ENCODE measurements around the gene GPS1.

DNA sequence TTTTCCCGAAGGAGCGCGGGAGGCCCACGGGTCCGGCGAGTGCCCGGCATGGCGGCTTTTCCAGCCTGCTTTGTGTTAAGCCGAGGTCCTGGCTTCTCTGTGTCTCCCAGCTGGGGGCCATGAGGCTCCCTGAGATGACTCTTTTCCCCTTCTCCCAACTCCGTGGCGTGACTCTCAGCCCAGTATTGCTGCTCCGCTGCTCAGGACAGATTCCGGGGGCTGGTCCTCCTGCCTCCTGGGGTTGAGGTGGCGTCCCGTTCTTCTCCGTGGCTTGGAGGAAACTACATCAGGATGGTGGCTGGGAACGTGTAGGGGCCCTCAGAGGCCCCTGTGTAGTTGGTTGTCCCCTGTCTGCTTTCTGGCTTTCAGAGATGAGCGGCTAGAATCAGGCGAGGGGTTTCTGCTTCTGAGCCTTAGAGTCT is 951 bp downstream of the GPS1 start:
- TF ChIP-seq, protein P1, sequence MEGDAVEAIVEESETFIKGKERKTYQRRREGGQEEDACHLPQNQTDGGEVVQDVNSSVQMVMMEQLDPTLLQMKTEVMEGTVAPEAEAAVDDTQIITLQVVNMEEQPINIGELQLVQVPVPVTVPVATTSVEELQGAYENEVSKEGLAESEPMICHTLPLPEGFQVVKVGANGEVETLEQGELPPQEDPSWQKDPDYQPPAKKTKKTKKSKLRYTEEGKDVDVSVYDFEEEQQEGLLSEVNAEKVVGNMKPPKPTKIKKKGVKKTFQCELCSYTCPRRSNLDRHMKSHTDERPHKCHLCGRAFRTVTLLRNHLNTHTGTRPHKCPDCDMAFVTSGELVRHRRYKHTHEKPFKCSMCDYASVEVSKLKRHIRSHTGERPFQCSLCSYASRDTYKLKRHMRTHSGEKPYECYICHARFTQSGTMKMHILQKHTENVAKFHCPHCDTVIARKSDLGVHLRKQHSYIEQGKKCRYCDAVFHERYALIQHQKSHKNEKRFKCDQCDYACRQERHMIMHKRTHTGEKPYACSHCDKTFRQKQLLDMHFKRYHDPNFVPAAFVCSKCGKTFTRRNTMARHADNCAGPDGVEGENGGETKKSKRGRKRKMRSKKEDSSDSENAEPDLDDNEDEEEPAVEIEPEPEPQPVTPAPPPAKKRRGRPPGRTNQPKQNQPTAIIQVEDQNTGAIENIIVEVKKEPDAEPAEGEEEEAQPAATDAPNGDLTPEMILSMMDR (IDR thresholded peaks at IDR 0.05): no peak
- no peak for TF ChIP-seq POLR2A (IDR thresholded peaks at IDR 0.05)
